ENCODE data around the gene SULF2. TPM values are rescaled to one million over a fixed set of nuclear protein-coding genes. Genes with fewer than 3 reads are reported as not detected.
"Not testable (repeated sequence)": the region's sequence is repeated elsewhere in the genome, so short reads cannot be mapped to it uniquely, and the experiment has no call there.

Gene SULF2
- total RNA-seq, 2 donors from 2014 or later: 4.2 to 6.5 TPM

DNA sequence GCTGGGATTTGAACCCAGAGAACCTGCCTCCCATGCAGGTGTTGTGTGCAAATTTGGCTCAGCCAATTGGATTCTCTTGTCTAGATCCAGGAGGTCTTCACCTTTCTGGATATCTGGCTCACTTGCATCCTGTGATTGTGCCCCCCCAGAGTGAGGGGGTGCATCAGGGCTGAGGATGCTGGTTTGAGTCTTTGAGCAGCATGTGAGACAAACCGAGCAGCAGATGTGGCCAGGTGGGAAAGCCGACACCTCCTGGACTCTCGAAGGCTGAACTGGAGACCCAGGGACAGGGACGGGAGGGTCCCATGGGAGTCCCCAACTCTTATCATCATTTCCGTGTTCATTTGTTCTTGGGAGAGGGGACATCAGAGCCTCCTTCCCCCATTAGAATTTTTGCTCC, 30.6 kb upstream of the SULF2 start:
- Mint-ChIP-seq H3K27ac (no peak overlapping the region), H3K27me3 (peaks cover 58% of the 10 kb centered on the region), H3K4me1 (no peaks in the 10 kb centered on the region), H3K4me3 (no peak overlapping the region), H3K36me3 (ENCODE audit: low read depth) (peaks cover 2% of the 10 kb centered on the region)
- no peak for ATAC-seq
- DNase-seq: no peak
- H3K9me3 ChIP-seq (ENCODE audit: control insufficient read depth, low read length, poor library complexity, severe bottlenecking): no peaks in the 10 kb centered on the region

DNA sequence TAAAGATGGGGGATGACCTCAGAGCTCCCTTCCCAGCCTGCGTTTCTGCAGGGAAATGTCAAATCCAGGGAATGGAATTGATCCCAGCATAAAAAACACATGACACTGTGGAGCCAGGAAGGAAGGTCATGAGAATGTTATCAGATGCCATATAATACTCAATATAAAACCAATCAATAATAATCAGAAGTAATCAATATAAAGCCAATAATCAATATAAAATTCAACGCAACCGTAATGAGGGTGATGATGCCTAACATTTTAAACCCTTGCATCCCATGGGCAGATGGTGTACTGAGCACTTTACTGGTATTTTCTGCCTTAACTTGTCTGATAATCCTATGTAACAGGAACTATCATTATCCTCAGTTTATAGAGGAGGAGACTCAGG, 30.1 kb upstream of the SULF2 start:
- Mint-ChIP-seq H3K27ac (no peak overlapping the region), H3K4me3 (no peak overlapping the region), H3K27me3 (peaks cover 57% of the 10 kb centered on the region), H3K36me3 (ENCODE audit: low read depth) (peaks cover 2% of the 10 kb centered on the region), H3K4me1 (no peaks in the 10 kb centered on the region)
- no peaks in the 10 kb centered on the region for H3K9me3 ChIP-seq (ENCODE audit: control insufficient read depth, low read length, poor library complexity, severe bottlenecking)
- DNase-seq: no peak
- ATAC-seq: no peak

DNA sequence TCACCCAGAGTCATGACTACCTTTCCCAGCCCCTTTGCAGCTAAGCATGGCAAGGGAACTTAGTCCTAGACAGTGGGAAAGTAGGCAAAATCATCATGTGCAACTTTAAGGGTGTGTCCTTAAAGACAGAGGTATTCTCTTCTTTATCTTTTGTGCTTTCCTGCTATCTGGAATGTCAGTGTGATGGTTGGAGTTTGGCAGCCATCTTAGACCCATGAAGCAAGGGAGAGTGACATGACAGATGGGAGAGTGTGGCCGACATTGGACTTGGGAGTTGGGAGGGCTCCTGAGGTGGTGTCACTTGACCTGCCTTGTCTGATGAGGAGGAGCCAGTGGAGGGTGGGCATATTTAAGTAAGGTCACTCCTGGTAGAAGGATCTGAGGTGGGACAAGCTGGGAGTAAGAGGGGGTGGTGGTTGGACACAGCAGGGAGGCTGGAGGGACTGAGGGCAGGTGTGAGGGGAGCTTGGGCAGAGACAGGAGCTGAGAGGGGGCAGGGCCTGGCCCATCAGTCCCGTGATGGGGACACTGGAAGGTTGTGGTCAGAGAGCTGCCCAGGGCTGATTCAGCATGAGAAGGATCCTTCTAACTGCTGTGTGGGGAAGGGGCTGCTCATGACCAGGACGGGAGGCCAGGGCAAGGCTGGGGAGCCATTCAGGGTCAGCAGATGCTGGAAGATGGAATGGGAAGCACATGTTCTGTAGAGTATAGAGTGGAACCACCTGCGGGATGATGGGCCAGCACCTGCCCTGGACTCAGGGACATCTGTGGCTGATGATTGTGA, 29.5 kb upstream of the SULF2 start:
- Mint-ChIP-seq H3K4me1 (no peaks in the 10 kb centered on the region), H3K27me3 (peaks cover 59% of the 10 kb centered on the region), H3K36me3 (ENCODE audit: low read depth) (peaks cover 2% of the 10 kb centered on the region), H3K4me3 (no peak overlapping the region), H3K27ac (no peak overlapping the region)
- ATAC-seq (no peak), DNase-seq (no peak)
- no peaks in the 10 kb centered on the region for H3K9me3 ChIP-seq (ENCODE audit: control insufficient read depth, low read length, poor library complexity, severe bottlenecking)

DNA sequence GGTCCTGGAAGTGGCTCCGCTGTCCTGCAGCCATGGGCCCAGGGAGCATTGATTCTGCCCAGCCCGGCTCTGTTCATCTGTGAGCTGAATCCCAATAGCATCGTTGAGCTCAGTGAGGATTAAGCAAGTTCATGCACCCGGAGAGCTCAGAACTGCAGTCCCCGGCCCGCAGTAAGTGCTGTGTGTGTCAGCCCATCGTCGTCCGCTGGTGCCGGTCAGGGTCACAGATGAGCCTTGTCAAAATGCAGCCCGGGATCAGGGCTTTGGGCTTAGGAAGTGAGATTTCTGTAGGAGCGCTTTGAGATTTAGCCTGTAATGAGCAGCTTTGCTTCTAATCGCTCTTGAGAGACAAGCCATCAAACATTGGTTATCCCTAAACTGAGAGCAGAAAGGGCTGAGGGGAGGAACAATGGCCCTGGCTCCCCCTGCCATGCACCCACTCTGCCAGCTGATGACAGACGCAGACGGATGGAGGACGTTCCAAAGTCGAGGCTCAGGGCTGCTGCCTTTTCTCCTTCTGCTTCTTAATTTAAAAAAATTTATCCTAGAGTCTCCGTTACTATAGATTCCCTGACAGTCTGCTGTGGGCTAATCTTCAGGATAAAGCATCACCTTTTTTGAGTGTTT, 25.6 kb upstream of the SULF2 start:
- Mint-ChIP-seq H3K4me1 (no peaks in the 10 kb centered on the region), H3K27ac (no peak overlapping the region), H3K4me3 (no peak overlapping the region), H3K27me3 (peaks cover 52% of the 10 kb centered on the region), H3K36me3 (ENCODE audit: low read depth) (peaks cover 2% of the 10 kb centered on the region)
- H3K9me3 ChIP-seq (ENCODE audit: control insufficient read depth, low read length, poor library complexity, severe bottlenecking): no peaks in the 10 kb centered on the region
- DNase-seq: no peak
- no peak for ATAC-seq

DNA sequence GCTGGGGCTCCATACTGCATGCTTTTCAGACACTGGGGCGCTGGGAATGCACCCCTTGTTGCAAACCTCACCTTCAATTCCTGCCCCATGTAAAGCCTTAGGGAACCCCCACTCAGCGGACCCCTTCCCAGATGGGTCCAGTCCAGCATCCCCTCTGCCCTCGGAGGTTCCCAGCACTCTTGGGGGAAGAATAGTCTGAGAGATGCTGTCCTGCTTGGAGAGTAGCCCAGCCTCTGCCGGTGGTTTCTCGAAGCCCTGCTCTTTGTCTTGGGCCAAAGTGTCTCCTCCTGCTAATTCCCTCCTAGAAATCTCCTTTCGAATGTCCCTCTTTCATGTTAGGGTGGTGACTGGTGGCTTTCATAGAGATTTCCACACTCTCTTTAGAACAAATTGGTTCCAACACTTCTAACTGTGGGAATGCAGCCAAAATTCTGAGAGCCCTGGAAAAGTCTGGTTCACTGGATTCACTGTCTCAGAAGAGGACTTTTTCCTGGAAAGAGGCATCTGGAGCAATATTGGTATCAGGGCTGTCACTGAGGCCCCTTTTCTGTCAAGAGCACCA, 24.9 kb upstream of the SULF2 start:
- Mint-ChIP-seq H3K4me1 (no peaks in the 10 kb centered on the region), H3K4me3 (no peak overlapping the region), H3K27me3 (peaks cover 57% of the 10 kb centered on the region), H3K27ac (no peak overlapping the region), H3K36me3 (ENCODE audit: low read depth) (peaks cover 2% of the 10 kb centered on the region)
- DNase-seq (no peak), ATAC-seq (no peak)
- H3K9me3 ChIP-seq (ENCODE audit: control insufficient read depth, low read length, poor library complexity, severe bottlenecking): no peaks in the 10 kb centered on the region

DNA sequence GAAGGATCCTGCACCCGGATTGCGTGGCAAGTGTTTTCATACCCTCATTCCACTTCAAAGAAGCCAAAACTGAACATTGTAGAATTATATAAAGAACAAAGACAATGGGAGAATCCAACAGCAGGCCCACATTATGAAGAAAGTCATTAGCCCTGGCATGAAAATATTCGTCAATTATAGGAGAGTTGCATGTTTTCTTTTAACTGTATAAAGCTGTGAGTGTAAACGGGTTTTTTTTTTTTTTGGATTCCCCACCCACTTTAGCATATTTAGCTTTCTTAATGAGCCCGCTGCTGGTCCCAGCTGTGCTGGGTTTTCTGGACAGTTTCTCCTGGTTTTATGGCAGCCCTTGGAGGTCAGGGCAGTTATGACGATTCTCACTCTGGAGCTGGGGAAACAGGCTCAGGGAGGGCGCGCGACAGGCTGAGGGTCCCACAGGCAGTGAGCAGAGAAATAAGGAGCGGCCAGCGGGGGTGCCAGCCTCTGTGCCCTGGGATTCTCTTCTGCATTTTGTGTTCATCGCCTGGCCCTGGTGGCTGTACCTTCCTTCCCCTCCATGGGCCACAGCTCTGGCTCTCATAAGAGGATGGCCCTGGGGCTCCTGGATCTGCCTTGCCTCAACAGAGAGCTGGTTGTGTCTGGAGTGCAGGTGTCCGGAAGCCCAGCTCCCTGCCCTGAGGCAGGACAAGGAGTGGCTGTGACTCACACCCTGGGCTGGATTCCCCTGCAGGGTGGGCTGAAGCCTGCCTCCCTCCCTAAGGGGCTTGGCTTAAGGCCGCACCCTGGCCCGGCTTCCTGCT, 24.1 kb upstream of the SULF2 start:
- Mint-ChIP-seq H3K4me1 (no peaks in the 10 kb centered on the region), H3K27ac (no peak overlapping the region), H3K36me3 (ENCODE audit: low read depth) (peaks cover 2% of the 10 kb centered on the region), H3K4me3 (no peak overlapping the region), H3K27me3 (peaks cover 59% of the 10 kb centered on the region)
- ATAC-seq (no peak), DNase-seq (no peak)
- no peaks in the 10 kb centered on the region for H3K9me3 ChIP-seq (ENCODE audit: control insufficient read depth, low read length, poor library complexity, severe bottlenecking)

DNA sequence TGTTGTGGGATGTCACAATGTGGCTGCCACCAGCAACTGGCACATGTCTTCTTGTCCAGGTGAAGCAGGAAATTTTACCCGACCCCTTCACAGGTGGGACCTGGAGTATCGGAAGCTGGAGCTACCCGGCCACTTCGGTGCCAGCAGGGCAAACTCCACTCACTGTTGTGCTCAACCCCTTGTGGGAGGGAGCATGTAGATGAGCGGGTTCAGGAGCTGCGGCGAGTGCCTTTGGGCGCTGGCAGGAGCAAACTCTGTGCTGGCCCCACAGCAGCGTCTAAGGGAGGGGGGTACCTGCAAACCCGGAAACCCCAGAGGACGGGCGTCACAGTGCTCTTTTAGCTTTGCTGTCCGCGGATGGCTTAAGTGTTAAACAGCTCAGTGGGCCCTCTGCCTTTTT, 20.7 kb upstream of the SULF2 start:
- ATAC-seq (no peak), DNase-seq (no peak)
- H3K36me3 Mint-ChIP-seq (ENCODE audit: low read depth): peaks cover 4% of the 10 kb centered on the region
- H3K4me3 Mint-ChIP-seq: no peak overlapping the region
- no peaks in the 10 kb centered on the region for H3K9me3 ChIP-seq (ENCODE audit: control insufficient read depth, low read length, poor library complexity, severe bottlenecking)
- peaks cover 63% of the 10 kb centered on the region for H3K27me3 Mint-ChIP-seq
- H3K4me1 Mint-ChIP-seq: no peaks in the 10 kb centered on the region
- no peak overlapping the region for H3K27ac Mint-ChIP-seq

DNA sequence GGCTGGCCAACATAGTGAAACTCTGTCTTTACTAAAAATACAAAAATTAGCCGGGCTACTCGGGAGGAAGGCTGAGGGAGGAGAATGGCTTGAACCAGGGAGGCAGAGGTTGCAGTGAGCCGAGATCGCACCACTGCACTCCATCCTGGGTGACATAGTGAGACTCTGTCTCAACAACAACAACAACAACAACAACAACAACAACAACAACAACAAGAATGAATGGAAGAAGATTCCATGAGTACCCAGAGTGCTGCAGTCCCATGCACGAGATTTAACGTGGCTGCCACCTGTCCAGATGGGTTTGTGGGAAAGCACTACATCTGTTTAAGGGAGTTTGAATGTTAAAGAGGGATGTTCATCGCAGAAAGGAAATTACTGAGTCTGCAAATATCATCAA, 19.7 kb upstream of the SULF2 start:
- not testable (repeated sequence) for H3K4me3 Mint-ChIP-seq; H3K9me3 ChIP-seq (ENCODE audit: control insufficient read depth, low read length, poor library complexity, severe bottlenecking); H3K36me3 Mint-ChIP-seq (ENCODE audit: low read depth); H3K27ac Mint-ChIP-seq; DNase-seq; ATAC-seq; H3K4me1 Mint-ChIP-seq
- peaks cover 55% of the 10 kb centered on the region for H3K27me3 Mint-ChIP-seq

DNA sequence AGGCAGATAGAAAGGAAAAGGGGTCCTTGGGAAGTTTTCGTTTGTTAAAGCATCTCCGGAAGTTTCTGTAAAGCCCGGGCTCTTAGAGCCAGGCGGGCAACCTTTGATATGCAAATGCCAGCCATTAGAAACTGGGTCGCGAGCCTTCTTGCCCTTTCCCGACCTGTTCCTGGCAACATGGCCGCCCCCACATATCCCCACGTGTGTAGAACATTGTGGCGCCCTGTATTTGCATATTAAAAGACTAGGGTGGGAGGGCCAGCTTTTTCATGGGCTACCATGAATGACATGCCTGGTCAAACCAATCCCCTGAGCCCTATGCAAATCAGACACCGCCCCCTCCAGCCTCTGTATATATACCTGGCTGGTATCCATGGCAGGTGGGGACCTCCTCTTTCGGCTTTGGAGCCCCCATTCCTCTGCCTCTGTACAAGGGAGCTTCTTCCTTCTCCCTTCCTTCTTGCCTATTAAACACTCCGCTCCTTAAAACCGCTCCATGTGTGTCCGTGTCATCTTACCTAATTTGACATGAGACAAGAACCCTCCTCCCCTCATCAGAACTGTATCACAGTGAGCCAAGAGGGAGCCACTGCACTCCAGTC, 19.0 kb upstream of the SULF2 start:
- not testable (repeated sequence) for H3K36me3 Mint-ChIP-seq (ENCODE audit: low read depth); DNase-seq; H3K27ac Mint-ChIP-seq; H3K4me3 Mint-ChIP-seq; H3K9me3 ChIP-seq (ENCODE audit: control insufficient read depth, low read length, poor library complexity, severe bottlenecking); H3K4me1 Mint-ChIP-seq; ATAC-seq
- H3K27me3 Mint-ChIP-seq: peaks cover 49% of the 10 kb centered on the region

DNA sequence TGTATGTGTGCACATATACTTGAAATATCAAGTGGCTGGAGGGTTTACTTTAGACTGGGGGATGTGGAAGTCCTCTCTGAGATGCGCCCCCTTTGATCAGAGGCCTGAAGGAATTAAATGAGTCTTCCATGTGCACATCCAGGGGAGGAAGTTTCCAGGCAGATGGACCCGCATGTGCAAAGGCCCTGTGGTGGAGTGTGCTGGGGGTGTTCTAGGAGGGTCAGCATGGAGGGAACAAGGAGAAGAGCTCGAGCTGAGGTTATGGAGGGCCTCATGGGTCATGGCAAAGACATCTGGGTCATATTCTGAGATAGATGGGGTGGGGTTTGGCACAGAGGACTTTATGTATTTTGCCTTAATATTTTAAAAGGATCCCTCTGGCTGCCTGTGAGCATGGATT, 17.7 kb upstream of the SULF2 start:
- peaks cover 2% of the 10 kb centered on the region for H3K36me3 Mint-ChIP-seq (ENCODE audit: low read depth)
- no peak for ATAC-seq
- H3K27ac Mint-ChIP-seq: no peak overlapping the region
- H3K4me1 Mint-ChIP-seq: peaks cover 8% of the 10 kb centered on the region
- H3K27me3 Mint-ChIP-seq: peaks cover 56% of the 10 kb centered on the region
- no peak overlapping the region for H3K4me3 Mint-ChIP-seq
- no peak for DNase-seq
- no peaks in the 10 kb centered on the region for H3K9me3 ChIP-seq (ENCODE audit: control insufficient read depth, low read length, poor library complexity, severe bottlenecking)

DNA sequence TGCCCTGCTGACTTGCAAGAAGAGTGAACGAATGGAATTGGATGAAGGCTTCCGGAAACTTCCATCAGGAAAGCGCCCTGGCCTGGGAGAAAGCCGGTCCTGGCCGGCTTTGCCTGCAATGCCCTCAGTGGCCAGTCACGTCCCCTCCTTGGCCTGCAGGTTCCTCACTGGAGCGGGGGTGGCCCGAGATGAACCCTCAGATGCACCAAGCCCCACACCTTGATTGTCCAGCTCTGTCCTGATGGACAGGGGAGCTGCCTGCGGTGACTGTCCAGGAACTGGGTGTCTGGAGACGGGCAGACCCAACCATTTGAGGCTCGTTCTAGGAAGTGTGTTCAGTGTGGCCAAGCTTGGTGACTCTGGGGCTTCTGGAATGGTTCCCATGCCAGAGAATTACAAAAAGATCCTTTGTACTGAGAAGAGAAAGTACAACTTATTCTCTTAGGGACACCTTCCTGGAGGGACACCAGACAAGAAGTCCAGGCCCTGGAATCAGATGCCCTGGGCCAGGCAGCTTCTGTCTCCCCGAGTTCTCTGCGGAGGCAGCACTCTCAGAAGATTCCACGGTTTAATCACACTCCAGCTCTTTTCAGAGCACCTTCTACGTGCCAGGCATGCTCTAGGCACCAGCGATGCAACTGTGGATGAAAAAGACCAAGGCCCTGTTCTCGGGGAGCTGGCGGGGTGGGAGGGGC, 17.1 kb upstream of the SULF2 start:
- Mint-ChIP-seq H3K36me3 (ENCODE audit: low read depth) (peaks cover 2% of the 10 kb centered on the region), H3K4me1 (peaks cover 8% of the 10 kb centered on the region), H3K27ac (no peak overlapping the region), H3K27me3 (peaks cover 55% of the 10 kb centered on the region), H3K4me3 (no peak overlapping the region)
- DNase-seq (no peak), ATAC-seq (no peak)
- no peaks in the 10 kb centered on the region for H3K9me3 ChIP-seq (ENCODE audit: control insufficient read depth, low read length, poor library complexity, severe bottlenecking)

DNA sequence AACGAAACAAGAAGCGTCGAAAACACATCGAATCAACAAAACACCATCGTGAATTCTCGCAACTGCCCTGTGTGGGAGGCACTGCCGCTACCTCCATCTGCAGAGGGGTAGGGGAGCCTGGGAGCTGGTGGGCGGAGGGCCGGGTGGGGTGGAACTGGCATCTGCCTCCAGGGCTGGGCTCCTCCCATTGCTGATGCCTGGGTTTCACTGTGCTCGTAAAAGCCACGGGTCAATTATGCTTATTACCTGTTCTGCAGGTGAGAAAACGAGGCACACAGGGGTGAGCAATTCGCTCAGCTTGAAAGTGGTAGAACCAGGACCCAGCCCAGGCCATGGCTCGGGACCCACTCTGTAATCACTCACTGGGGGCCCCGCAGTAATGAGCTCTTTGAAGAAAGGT, 16.5 kb upstream of the SULF2 start:
- ATAC-seq (no peak), DNase-seq (no peak)
- peaks cover 8% of the 10 kb centered on the region for H3K4me1 Mint-ChIP-seq
- no peaks in the 10 kb centered on the region for H3K9me3 ChIP-seq (ENCODE audit: control insufficient read depth, low read length, poor library complexity, severe bottlenecking)
- no peak overlapping the region for H3K27ac Mint-ChIP-seq
- peaks cover 2% of the 10 kb centered on the region for H3K36me3 Mint-ChIP-seq (ENCODE audit: low read depth)
- peaks cover 49% of the 10 kb centered on the region for H3K27me3 Mint-ChIP-seq
- H3K4me3 Mint-ChIP-seq: no peak overlapping the region
